ENCODE measurements around the gene GRIP1. TPM values are rescaled to one million over a fixed set of nuclear protein-coding genes. Genes with fewer than 3 reads are reported as not detected.

Gene GRIP1
- total and polyA plus RNA-seq, 2 of the 4 experiments (the other 2 are of a cell fraction): under 0.01 to 0.07 TPM

- Histone ChIP-seq H3K56ac (ENCODE audit: extremely low read depth, insufficient read depth, low read length) (no peak overlapping the region), H3K4me3 (ENCODE audit: insufficient read depth, low read depth, low read length) (no peak overlapping the region), H3K27ac (ENCODE audit: insufficient read depth, low read length) (no peak overlapping the region), H3K9ac (ENCODE audit: low read depth, low read length) (no peak overlapping the region), H4K91ac (ENCODE audit: insufficient read depth, low read depth, low read length) (no peak overlapping the region), H3K4me2 (ENCODE audit: low read depth, low read length) (no peak overlapping the region), H3K4ac (ENCODE audit: low read depth, low read length) (no peak overlapping the region), H3K79me1 (ENCODE audit: low read depth in 1 of 2, low read length in 2 of 2) (no peaks in the 10 kb centered on the region), H2BK120ac (ENCODE audit: low read depth, low read length) (no peak overlapping the region), H2AK9ac (replicated peaks; ENCODE audit: low read depth, low read length, poor library complexity) (no peak overlapping the region), H4K8ac (ENCODE audit: low read depth in 2 of 2, low read length in 2 of 2) (no peak overlapping the region), H2BK20ac (ENCODE audit: low read depth, low read length) (no peak overlapping the region), H2AFZ (replicated peaks; ENCODE audit: low read length, poor library complexity) (no peak overlapping the region), H3K9me1 (ENCODE audit: insufficient read depth, low read length) (no peaks in the 10 kb centered on the region; the same call in 1 of the 2 replicates), H3K9me3 (ENCODE audit: control insufficient read depth, insufficient read depth, low read length) (peaks cover 4% of the 10 kb centered on the region; the same call in 1 of the 2 replicates), H4K5ac (ENCODE audit: low read depth, low read length) (no peak overlapping the region), H2AK5ac (ENCODE audit: low read depth, low read length) (no peak overlapping the region), H3K14ac (replicated peaks; ENCODE audit: low read depth, low read length) (no peak overlapping the region), H3K27me3 (ENCODE audit: control insufficient read depth, insufficient read depth, low read length) (no peaks in the 10 kb centered on the region), H2BK15ac (ENCODE audit: low read depth, low read length) (no peak overlapping the region), H3K18ac (ENCODE audit: low read depth, low read length) (no peak overlapping the region), H3K23ac (ENCODE audit: low read depth, low read length) (no peak overlapping the region), H4K20me1 (ENCODE audit: insufficient read depth, low read length) (no peaks in the 10 kb centered on the region), H3K4me1 (ENCODE audit: control insufficient read depth, insufficient read depth, low read length) (no peaks in the 10 kb centered on the region), H2BK5ac (ENCODE audit: low read depth, low read length, poor library complexity, severe bottlenecking) (no peak overlapping the region), H3K36me3 (ENCODE audit: control insufficient read depth, insufficient read depth, low read length) (peaks cover 3% of the 10 kb centered on the region)
- TF ChIP-seq, protein P1, sequence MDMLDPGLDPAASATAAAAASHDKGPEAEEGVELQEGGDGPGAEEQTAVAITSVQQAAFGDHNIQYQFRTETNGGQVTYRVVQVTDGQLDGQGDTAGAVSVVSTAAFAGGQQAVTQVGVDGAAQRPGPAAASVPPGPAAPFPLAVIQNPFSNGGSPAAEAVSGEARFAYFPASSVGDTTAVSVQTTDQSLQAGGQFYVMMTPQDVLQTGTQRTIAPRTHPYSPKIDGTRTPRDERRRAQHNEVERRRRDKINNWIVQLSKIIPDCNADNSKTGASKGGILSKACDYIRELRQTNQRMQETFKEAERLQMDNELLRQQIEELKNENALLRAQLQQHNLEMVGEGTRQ (IDR thresholded peaks at IDR 0.05; ENCODE audit: low read depth, low read length): no peak
- TF ChIP-seq RAD21 (IDR thresholded peaks at IDR 0.05; ENCODE audit: low read length): no peak
- dilution Hi-C loops (cut with HindIII; ENCODE audit: low sequenced_read_pairs, unreplicated experiment) (no loop called here), intact Hi-C loops (cut with micrococcal nuclease) (no loop called here), in situ Hi-C loops (cut with MboI; ENCODE audit: low sequenced_read_pairs) (no loop called here)
- CTCF ChIA-PET: no interaction called here
- ATAC-seq (ENCODE audit: low read depth) (no peak), DNase-seq (no peak)
- no TSS peak for BruUV-seq (replicated peaks)
- POLR2A ChIA-PET (ENCODE audit: unreplicated experiment): no interaction called here
- no CpG with 5 or more reads among the region's 2 CpGs for WGBS, 2 experiments (ENCODE audit: extremely low coverage in 2 of 2, insufficient read length in 1 of 2)
Measured at GRCh38 chr12:66345956-66346355, 332.9 kb downstream of the GRIP1 start.
